Cardiac fibroblast (primary cell): ENCODE results near the gene DDX6.
A peak's percentile ranks its signal among the peaks of the same experiment; 100 is the strongest.
"Not testable (repeated sequence)": the region's sequence is repeated elsewhere in the genome, so short reads cannot be mapped to it uniquely, and the experiment has no call there.

Source experiments
- DNase-seq, 2 donors: peaks; one replicate each; pipeline versions ENCODE4 v3.0.0 to v3.0.0-alpha.2; 2010; ENCODE audit warnings: low read depth in 2 of 2
- H3K4me3 ChIP-seq, 2 donors: replicated peaks in 1 of 2; 1 replicate in 1 of 2; 2 replicates in 1 of 2; pipeline ENCODE4 v1.5.1; 2011; ENCODE audit warnings: low read depth in 2 of 2, low read length in 2 of 2, mild to moderate bottlenecking in 2 of 2, moderate library complexity in 1 of 2
- TF ChIP-seq, protein P1 (sequence below): IDR thresholded peaks from one replicate; pipeline ENCODE4 v1.5.1; 2011; ENCODE audit warnings: low read depth, mild to moderate bottlenecking, low read length, inconsistent platforms

The DDX6 gene

DNA sequence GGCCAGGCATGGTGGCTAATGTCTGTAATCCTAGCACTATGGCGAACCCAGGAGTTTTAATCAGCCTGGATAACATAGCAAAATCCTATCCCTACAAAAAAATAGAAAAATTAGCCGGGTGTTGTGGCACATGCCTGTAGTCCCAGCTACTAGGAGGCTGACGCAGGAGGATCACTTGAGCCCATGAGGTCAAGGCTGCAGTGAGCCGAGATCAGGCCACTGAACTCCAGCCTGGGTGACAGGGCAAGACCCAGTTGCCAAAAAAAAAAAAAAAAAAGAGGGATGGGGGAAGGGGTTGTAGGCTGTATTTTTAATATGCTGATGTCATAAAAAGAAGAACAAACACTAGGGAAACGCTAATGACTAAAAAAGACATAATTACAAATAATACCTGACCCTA, 12.1 kb downstream of the DDX6 start:
- DNase-seq, result no peak
- TF ChIP-seq, protein P1, sequence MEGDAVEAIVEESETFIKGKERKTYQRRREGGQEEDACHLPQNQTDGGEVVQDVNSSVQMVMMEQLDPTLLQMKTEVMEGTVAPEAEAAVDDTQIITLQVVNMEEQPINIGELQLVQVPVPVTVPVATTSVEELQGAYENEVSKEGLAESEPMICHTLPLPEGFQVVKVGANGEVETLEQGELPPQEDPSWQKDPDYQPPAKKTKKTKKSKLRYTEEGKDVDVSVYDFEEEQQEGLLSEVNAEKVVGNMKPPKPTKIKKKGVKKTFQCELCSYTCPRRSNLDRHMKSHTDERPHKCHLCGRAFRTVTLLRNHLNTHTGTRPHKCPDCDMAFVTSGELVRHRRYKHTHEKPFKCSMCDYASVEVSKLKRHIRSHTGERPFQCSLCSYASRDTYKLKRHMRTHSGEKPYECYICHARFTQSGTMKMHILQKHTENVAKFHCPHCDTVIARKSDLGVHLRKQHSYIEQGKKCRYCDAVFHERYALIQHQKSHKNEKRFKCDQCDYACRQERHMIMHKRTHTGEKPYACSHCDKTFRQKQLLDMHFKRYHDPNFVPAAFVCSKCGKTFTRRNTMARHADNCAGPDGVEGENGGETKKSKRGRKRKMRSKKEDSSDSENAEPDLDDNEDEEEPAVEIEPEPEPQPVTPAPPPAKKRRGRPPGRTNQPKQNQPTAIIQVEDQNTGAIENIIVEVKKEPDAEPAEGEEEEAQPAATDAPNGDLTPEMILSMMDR, result no peak
- no peak overlapping the region for H3K4me3 ChIP-seq

GRCh38 chr11:118774032-118774431, 16.9 kb downstream of the DDX6 start:
- TF ChIP-seq, protein P1, result no peak
- no peak for DNase-seq
- H3K4me3 ChIP-seq, result no peak overlapping the region

- no peak overlapping the region for H3K4me3 ChIP-seq
- no peak for DNase-seq
- TF ChIP-seq, protein P1, result no peak
Observed at GRCh38 chr11:118771547-118772288, 19.2 kb downstream of the DDX6 start.

GRCh38 chr11:118768690-118769089, 22.3 kb downstream of the DDX6 start:
- H3K4me3 ChIP-seq, result no peak overlapping the region
- TF ChIP-seq, protein P1, result no peak
- peak in 1 of 2 donors; percentile 30 for DNase-seq

- no peak for DNase-seq
- TF ChIP-seq, protein P1, result no peak
- no peak overlapping the region for H3K4me3 ChIP-seq
Observed at GRCh38 chr11:118766035-118766434, 24.9 kb downstream of the DDX6 start.

GRCh38 chr11:118765095-118765691, 25.8 kb downstream of the DDX6 start:
- DNase-seq, H3K4me3 ChIP-seq: not testable (repeated sequence)

GRCh38 chr11:118763041-118763440, 27.9 kb downstream of the DDX6 start:
- no peak for DNase-seq
- TF ChIP-seq, protein P1, result no peak

DNA sequence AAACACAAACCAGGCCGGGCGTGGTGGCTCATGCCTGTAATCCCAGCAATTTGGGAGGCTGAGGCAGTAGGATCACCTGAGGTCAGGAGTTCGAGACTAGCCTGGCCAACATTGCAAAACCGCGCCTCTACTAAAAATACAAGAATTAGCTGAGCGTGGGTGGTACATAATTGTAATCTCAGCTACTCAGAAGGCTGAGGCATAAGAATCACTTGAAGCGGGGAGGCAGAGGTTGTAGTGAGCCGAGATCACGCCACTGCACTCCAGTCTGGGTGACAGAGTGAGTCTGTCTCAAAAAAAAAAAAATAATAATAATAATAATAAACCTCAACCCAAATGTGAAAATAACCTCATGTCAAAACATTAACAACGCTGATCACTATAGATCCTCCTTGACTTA, 29.0 kb downstream of the DDX6 start:
- H3K4me3 ChIP-seq, DNase-seq: not testable (repeated sequence)

More at GRCh38 chr11:118763041-118763440, 27.9 kb downstream of the DDX6 start:
- no peak overlapping the region for H3K4me3 ChIP-seq
